HepG2 (cell line): Measurements from ENCODE around the gene PRKACA. TPM values are rescaled to one million over a fixed set of nuclear protein-coding genes. Genes with fewer than 3 reads are reported as not detected.

ENCODE experiments used
- CHD4 ChIP-seq: fragments of 200-600 bp; sonication (generic); IDR thresholded peaks from 2 replicates; pipeline ENCODE4 v1.7.0; 2017; ENCODE audit warnings: mild to moderate bottlenecking, low read length, borderline replicate concordance
- EP300 ChIP-seq, 3 experiments: sonication (generic) in 1 of 3; formaldehyde crosslinking in 1 of 3; IDR thresholded peaks; 2 replicates each; pipeline versions ENCODE4 v1.5.1 to v1.6.1; 2011 to 2020; ENCODE audit warnings: low read depth in 2 of 3, low read length in 2 of 3, borderline replicate concordance in 1 of 3, improper control_type of control experiment in 1 of 3, mild to moderate bottlenecking in 1 of 3, missing genetic modification reagents in 1 of 3, moderate library complexity in 1 of 3
- GABPA ChIP-seq, 2 experiments: IDR thresholded peaks; 2 replicates each; pipeline ENCODE4 v1.6.1; 2011 to 2016; ENCODE audit warnings: low read depth in 2 of 2, low read length in 1 of 2, missing biosample characterization in 1 of 2, missing genetic modification characterization in 1 of 2
- GPN1 ChIP-seq: sonication (generic); formaldehyde crosslinking; IDR thresholded peaks from 2 replicates; pipeline ENCODE4 v1.5.1; 2020; ENCODE audit warnings: missing genetic modification reagents, borderline replicate concordance
- HDAC1 ChIP-seq: sonication (generic); formaldehyde crosslinking; IDR thresholded peaks from 2 replicates; pipeline ENCODE4 v1.5.1; 2020; ENCODE audit warnings: mild to moderate bottlenecking, missing genetic modification reagents
- LCORL ChIP-seq, 2 experiments: fragments of 450-650 bp in 1 of 2; sonication (generic) in 1 of 2; formaldehyde crosslinking in 1 of 2; IDR thresholded peaks; 2 replicates each; pipeline versions ENCODE4 v1.5.0 to v1.6.1; 2017 to 2020; ENCODE audit warnings: antibody characterized with exemption in 1 of 2, missing genetic modification reagents in 1 of 2
- NONO ChIP-seq, 2 experiments: fragments of 450-650 bp in 1 of 2; sonication (generic) in 1 of 2; formaldehyde crosslinking in 1 of 2; IDR thresholded peaks in 1 of 2; conservative IDR thresholded peaks in 1 of 2; 2 replicates each; pipeline versions ENCODE4 v1.6.1 to v1.8.0; 2017 to 2022; ENCODE audit warnings: mild to moderate bottlenecking in 1 of 2, missing genetic modification reagents in 1 of 2, moderate library complexity in 1 of 2
- REL ChIP-seq: sonication (generic); formaldehyde crosslinking; conservative IDR thresholded peaks from 2 replicates; pipeline ENCODE4 v1.8.0; 2022; ENCODE audit warnings: mild to moderate bottlenecking, missing genetic modification reagents, moderate library complexity
- RELA ChIP-seq: sonication (generic); formaldehyde crosslinking; IDR thresholded peaks from 2 replicates; pipeline ENCODE4 v1.4.0; 2020; ENCODE audit warnings: missing genetic modification reagents
- RFX1 ChIP-seq: fragments of 450-650 bp; IDR thresholded peaks from 2 replicates; pipeline ENCODE4 v1.6.1; 2017
- SMAD1 ChIP-seq: sonication (generic); formaldehyde crosslinking; IDR thresholded peaks from 2 replicates; pipeline ENCODE4 v1.4.0; 2020; ENCODE audit warnings: missing genetic modification reagents, low read depth, mild to moderate bottlenecking, borderline replicate concordance
- SOX6 ChIP-seq, 2 experiments: fragments of 450-650 bp in 1 of 2; sonication (generic) in 1 of 2; formaldehyde crosslinking in 1 of 2; IDR thresholded peaks; 2 replicates each; pipeline versions ENCODE4 v1.4.0 to v1.6.1; 2017 to 2020; ENCODE audit warnings: antibody characterized with exemption in 1 of 2, mild to moderate bottlenecking in 1 of 2, missing genetic modification reagents in 1 of 2
- SRSF4 ChIP-seq: fragments of 200-400 bp; formaldehyde crosslinking; IDR thresholded peaks from one replicate; pipeline ENCODE4 v1.6.1; 2018; ENCODE audit warnings: mild to moderate bottlenecking, low read depth, low read length, moderate library complexity; ENCODE audit not compliant: poor library complexity, severe bottlenecking
- ZNF251 ChIP-seq: sonication (generic); formaldehyde crosslinking; IDR thresholded peaks from 2 replicates; pipeline ENCODE4 v1.9.0; 2021; ENCODE audit warnings: mild to moderate bottlenecking, missing genetic modification reagents
- ZNF274 ChIP-seq: sonication (generic); formaldehyde crosslinking; IDR thresholded peaks from 2 replicates; pipeline ENCODE4 v1.5.1; 2020; ENCODE audit warnings: mild to moderate bottlenecking, missing genetic modification reagents
- ZNF30 ChIP-seq: sonication (generic); formaldehyde crosslinking; IDR thresholded peaks from 2 replicates; pipeline ENCODE4 v1.5.0; 2020; ENCODE audit warnings: mild to moderate bottlenecking, missing genetic modification reagents
- ZNF773 ChIP-seq: sonication (generic); formaldehyde crosslinking; IDR thresholded peaks from 2 replicates; pipeline ENCODE4 v1.4.0; 2020; ENCODE audit warnings: missing genetic modification reagents, borderline replicate concordance
- polyA plus RNA-seq, 8 experiments: library from polyadenylated mRNA; depleted of rRNA in 3 of 8; stranded (reverse) in 7 of 8; unstranded in 1 of 8; fragments of >200 nt; fragmentation: Illumina TruSeq in 4 of 8; extraction: Trizol in 4 of 8; gene quantifications; 2 replicates each; pipeline versions ENCODE4 v1.2.1 to v1.2.3, GENCODE V29; 2011 to 2016; ENCODE audit warnings: low read depth in 4 of 8, missing spikeins in 1 of 8, mixed read lengths in 1 of 8; ENCODE audit not compliant: insufficient read depth in 1 of 8
- total RNA-seq, 5 experiments: library from RNA; depleted of rRNA; stranded (reverse); fragments of >200 nt; fragmentation: Illumina TruSeq; extraction: Trizol; gene quantifications; 2 replicates each; pipeline ENCODE4 v1.2.3, GENCODE V29; 2016; ENCODE audit warnings: low read depth in 1 of 5
- TF ChIP-seq, protein P1 (sequence below): sonication (generic); formaldehyde crosslinking; IDR thresholded peaks from 2 replicates; pipeline ENCODE4 v1.8.0; 2023; ENCODE audit warnings: mild to moderate bottlenecking, missing genetic modification reagents
- TF ChIP-seq, protein P2 (sequence below): sonication (generic); formaldehyde crosslinking; conservative IDR thresholded peaks from 2 replicates; pipeline ENCODE4 v1.4.0; 2020; ENCODE audit warnings: missing genetic modification reagents
- TF ChIP-seq, protein P3 (sequence below): sonication (generic); formaldehyde crosslinking; IDR thresholded peaks from 2 replicates; pipeline ENCODE4 v1.4.0; 2020; ENCODE audit warnings: missing genetic modification reagents
- TF ChIP-seq, protein P4 (sequence below): sonication (generic); formaldehyde crosslinking; IDR thresholded peaks from 2 replicates; pipeline ENCODE4 v1.8.1; 2023; ENCODE audit warnings: mild to moderate bottlenecking, moderate library complexity, missing genetic modification reagents
- TF ChIP-seq, protein P5 (sequence below): sonication (generic); formaldehyde crosslinking; conservative IDR thresholded peaks from 2 replicates; pipeline ENCODE4 v1.8.0; 2022; ENCODE audit warnings: low read depth, missing genetic modification reagents

The PRKACA gene
- total and polyA plus RNA-seq, 2 of the 13 experiments (the other 11 are each of a cell fraction or from before 2014, with no cell fraction given): 11.0 to 18.2 TPM

DNA sequence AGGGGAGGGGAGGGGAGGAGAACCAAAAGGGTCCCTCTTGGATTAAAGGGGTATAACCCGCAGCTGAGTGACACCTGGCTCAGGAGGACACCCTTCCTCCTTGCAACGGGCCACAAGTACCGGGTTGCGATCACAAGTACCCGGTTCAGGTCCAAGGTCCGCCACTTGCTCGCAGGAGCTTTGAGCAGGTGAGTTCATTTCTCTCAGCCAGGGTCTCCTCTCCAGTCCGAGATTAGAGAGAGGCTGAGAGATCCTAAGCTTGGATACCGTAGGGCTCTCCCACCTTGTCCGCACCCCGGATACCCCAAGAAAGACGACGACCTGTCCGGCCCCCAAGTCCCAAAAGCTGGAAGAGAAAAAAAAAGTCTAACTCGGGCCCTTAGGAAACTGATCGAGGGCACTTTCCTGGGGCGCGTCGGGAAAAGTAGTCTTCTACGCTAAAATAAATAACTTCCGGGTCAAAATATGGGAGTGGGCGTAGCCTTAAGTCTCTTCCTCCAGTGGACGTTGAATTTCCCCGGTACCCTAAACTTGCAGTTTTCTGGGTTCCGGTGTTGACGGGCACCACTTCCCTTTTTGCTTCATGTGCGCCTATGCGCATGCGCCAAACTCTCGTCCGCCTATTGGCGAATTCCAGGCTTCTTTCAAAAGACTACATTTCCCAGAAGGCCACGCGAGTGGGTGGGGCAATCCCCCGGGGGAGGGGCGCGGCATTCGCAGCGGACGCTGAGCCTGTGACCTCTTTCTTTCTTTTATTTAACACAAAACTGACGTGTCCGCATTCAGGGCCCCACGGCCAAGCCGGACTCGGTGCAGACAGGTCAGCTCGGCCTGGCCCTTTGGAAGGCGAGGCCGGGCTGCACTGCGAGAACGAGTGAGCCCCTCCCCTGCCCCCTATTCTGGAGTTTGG lies 36.4 kb downstream of the PRKACA start (continued):
- TF ChIP-seq SRSF4: no peak
- TF ChIP-seq, protein P1, sequence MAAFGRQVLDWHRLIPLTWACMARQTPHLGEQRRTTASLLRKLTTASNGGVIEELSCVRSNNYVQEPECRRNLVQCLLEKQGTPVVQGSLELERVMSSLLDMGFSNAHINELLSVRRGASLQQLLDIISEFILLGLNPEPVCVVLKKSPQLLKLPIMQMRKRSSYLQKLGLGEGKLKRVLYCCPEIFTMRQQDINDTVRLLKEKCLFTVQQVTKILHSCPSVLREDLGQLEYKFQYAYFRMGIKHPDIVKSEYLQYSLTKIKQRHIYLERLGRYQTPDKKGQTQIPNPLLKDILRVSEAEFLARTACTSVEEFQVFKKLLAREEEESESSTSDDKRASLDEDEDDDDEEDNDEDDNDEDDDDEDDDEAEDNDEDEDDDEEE: no peak
- TF ChIP-seq GABPA (IDR thresholded peaks at IDR 0.05; ENCODE audit: low read depth, low read length): peak; percentile 80
- TF ChIP-seq GABPA (CRISPR knock-in tag; IDR thresholded peaks at IDR 0.05; ENCODE audit: low read depth): peak; percentile 98
- TF ChIP-seq ZNF773 (CRISPR knock-in tag): no peak
- no peak for TF ChIP-seq ZNF251 (CRISPR knock-in tag)
- TF ChIP-seq SOX6 (IDR thresholded peaks at IDR 0.05): no peak
- TF ChIP-seq SOX6 (CRISPR knock-in tag; IDR thresholded peaks at IDR 0.05): peak; percentile 44
- 0 out of 2 replicates have a peak, but pooled peaks have one; percentile 12 for TF ChIP-seq HDAC1 (CRISPR knock-in tag)
- no peak for TF ChIP-seq REL
- TF ChIP-seq CHD4: no peak
- TF ChIP-seq, protein P2, sequence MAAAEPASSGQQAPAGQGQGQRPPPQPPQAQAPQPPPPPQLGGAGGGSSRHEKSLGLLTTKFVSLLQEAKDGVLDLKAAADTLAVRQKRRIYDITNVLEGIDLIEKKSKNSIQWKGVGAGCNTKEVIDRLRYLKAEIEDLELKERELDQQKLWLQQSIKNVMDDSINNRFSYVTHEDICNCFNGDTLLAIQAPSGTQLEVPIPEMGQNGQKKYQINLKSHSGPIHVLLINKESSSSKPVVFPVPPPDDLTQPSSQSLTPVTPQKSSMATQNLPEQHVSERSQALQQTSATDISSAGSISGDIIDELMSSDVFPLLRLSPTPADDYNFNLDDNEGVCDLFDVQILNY (CRISPR knock-in tag): no peak
- no peak for TF ChIP-seq ZNF30 (CRISPR knock-in tag)
- TF ChIP-seq LCORL (IDR thresholded peaks at IDR 0.05): no peak
- TF ChIP-seq LCORL (CRISPR knock-in tag; IDR thresholded peaks at IDR 0.05): 0 out of 2 replicates have a peak, but pooled peaks have one; percentile 31
- TF ChIP-seq NONO (IDR thresholded peaks at IDR 0.05): no peak
- peak; percentile 70; the same call in 1 of the 2 replicates for TF ChIP-seq NONO (CRISPR knock-in tag; conservative IDR thresholded peaks at IDR 0.05)
- TF ChIP-seq SMAD1 (CRISPR knock-in tag): no peak
- TF ChIP-seq EP300 (IDR thresholded peaks at IDR 0.05; ENCODE audit: low read depth in 2 of 2, low read length in 2 of 2): no peak
- TF ChIP-seq EP300 (CRISPR knock-in tag; IDR thresholded peaks at IDR 0.05; ENCODE audit: borderline replicate concordance): peak; percentile 45; the same call in 1 of the 2 replicates
- no peak for TF ChIP-seq RFX1
- peak; percentile 15; the same call in 1 of the 2 replicates for TF ChIP-seq ZNF274 (CRISPR knock-in tag)
- TF ChIP-seq, protein P3, sequence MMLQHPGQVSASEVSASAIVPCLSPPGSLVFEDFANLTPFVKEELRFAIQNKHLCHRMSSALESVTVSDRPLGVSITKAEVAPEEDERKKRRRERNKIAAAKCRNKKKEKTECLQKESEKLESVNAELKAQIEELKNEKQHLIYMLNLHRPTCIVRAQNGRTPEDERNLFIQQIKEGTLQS (CRISPR knock-in tag): no peak
- no peak for TF ChIP-seq RELA
- TF ChIP-seq, protein P4, sequence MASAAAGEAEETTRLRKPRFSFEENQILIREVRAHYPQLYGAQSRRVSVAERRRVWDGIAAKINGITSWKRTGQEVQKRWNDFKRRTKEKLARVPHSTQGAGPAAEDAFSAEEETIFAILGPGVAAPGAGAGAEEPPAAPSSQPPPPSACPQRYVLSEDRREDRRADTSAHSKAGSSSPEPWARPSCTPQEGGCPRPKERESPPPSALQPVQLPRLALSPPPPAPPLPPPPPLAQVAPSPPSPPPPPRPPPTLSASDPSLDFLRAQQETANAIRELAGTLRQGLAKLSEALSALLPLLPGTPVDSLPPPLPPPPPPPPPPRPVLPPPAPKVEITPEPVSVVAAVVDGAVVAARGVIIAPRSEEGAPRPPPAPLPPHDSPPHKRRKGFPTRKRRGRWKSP (CRISPR knock-in tag): peak; percentile 83; the same call in 1 of the 2 replicates
- TF ChIP-seq GPN1 (CRISPR knock-in tag): no peak
- TF ChIP-seq, protein P5, sequence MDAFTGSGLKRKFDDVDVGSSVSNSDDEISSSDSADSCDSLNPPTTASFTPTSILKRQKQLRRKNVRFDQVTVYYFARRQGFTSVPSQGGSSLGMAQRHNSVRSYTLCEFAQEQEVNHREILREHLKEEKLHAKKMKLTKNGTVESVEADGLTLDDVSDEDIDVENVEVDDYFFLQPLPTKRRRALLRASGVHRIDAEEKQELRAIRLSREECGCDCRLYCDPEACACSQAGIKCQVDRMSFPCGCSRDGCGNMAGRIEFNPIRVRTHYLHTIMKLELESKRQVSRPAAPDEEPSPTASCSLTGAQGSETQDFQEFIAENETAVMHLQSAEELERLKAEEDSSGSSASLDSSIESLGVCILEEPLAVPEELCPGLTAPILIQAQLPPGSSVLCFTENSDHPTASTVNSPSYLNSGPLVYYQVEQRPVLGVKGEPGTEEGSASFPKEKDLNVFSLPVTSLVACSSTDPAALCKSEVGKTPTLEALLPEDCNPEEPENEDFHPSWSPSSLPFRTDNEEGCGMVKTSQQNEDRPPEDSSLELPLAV (CRISPR knock-in tag): no peak
